Diencephalon (tissue), 1 donor: ENCODE data around the gene ELOA2. TPM values are rescaled to one million over a fixed set of nuclear protein-coding genes. Genes with fewer than 3 reads are reported as not detected.

Experiments used
- total RNA-seq: library from RNA; depleted of rRNA; stranded (reverse); fragments of >200 nt; gene quantifications from one replicate; pipeline ENCODE4 v1.2.3, GENCODE V29; 2014

Gene ELOA2
- total RNA-seq, result not detected

DNA sequence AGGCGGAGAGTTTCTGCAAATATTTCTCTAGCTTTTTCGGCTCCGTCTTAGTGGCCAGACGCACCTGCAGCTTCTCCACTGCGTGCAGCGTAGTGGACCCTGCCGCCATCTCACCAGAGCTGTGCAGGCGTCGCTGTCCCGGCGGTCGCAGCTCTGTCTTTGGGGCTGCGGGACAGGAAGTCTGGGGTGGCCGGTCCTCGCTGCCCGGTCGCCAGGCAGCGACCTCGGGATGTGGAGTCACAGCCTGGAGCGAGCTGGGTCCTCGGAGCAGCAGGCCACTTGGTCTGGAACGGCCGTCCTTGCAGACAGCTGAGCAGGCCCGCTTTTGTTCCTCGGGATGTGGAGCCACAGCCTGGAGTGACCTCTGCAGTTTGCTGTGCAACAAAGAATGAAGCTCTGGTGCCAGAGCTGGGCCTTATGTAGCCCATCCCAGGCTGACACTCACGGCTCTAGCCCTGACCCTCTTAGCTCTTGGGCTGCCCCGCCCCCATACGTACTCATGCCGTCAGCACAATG is at the start of gene ELOA2:
Gene ELOA2 (minus strand): TSS at position 466 of the 516 bp plus-strand sequence. CDS start 357 bp downstream, at position 109.

Other genes with a start within 250 kb of the ELOA2 start
- 69.4 TPM for gene PIAS2, start 118.1 kb downstream of the ELOA2 start, total RNA-seq
- 5.8 TPM for gene KATNAL2, start 118.0 kb downstream of the ELOA2 start, total RNA-seq
- gene HDHD2, start 114.9 kb upstream of the ELOA2 start, total RNA-seq, result 44.5 TPM
- 21.9 TPM for gene IER3IP1, start 140.7 kb upstream of the ELOA2 start, total RNA-seq
- gene SKOR2, start 216.0 kb upstream of the ELOA2 start, total RNA-seq, result 0.23 TPM